ENCODE results near the gene S100A3. TPM values are rescaled to one million over a fixed set of nuclear protein-coding genes. Genes with fewer than 3 reads are reported as not detected.

The S100A3 gene
- total and polyA plus RNA-seq, 8 donors: 0.20 to 7.7 (median 1.2) TPM; not detected in 4

- Histone ChIP-seq H3K27me3 (no peaks in the 10 kb centered on the region), H3K9me3 (no peaks in the 10 kb centered on the region), H3K4me3 (no peak overlapping the region), H3K4me1 (peaks cover 9 to 37% of the 10 kb centered on the region in 2 donors), H3K36me3 (no peaks in the 10 kb centered on the region), H3K27ac (no peak overlapping the region)
- ATAC-seq: no peak
- DNase-seq: no peak
- no peak for TF ChIP-seq CTCF (IDR thresholded peaks at IDR 0.05)
- intact Hi-C loops (cut with DNase I): loop anchor here (5.0 to 10.0 kb wide), 2 partner anchors 52 to 54 kb away; partner anchors contain the start of gene S100A2 (in 2 of the 2)
These were observed 36.0 kb downstream of the S100A3 start for GRCh38 chr1:153513023-153513422.

- no peaks in the 10 kb centered on the region for H3K27me3 ChIP-seq
- H3K4me1 ChIP-seq: peaks cover 8 to 28% of the 10 kb centered on the region in 2 donors
- intact Hi-C loops (cut with DNase I): loop anchor here (5.0 to 10.0 kb wide), 2 partner anchors 54 to 56 kb away; partner anchors contain the start of gene S100A2 (in 2 of the 2)
- ATAC-seq (peak; percentile 76), DNase-seq (peak; percentile 70 to 93 (median 85))
- H3K36me3 ChIP-seq: no peaks in the 10 kb centered on the region
- H3K27ac ChIP-seq: no peak overlapping the region
- peak; percentile 80 to 87 for TF ChIP-seq CTCF (IDR thresholded peaks at IDR 0.05)
- no peaks in the 10 kb centered on the region for H3K9me3 ChIP-seq
- H3K4me3 ChIP-seq: no peak overlapping the region
These were observed 38.1 kb downstream of the S100A3 start for GRCh38 chr1:153510984-153511410.

- Histone ChIP-seq H3K4me3 (no peak overlapping the region), H3K36me3 (no peaks in the 10 kb centered on the region), H3K27ac (no peak overlapping the region), H3K27me3 (no peaks in the 10 kb centered on the region), H3K4me1 (peaks cover 0 to 17% of the 10 kb centered on the region in 2 donors), H3K9me3 (no peaks in the 10 kb centered on the region)
- peak; percentile 30 to 78 for TF ChIP-seq CTCF (IDR thresholded peaks at IDR 0.05)
- no peak for DNase-seq
- intact Hi-C loops (cut with DNase I): loop anchor here (5.0 to 10.0 kb wide), 2 partner anchors 55 to 57 kb away; partner anchors contain the start of gene S100A2 (in 2 of the 2)
- ATAC-seq: peak; percentile 39
These were observed 39.2 kb downstream of the S100A3 start for GRCh38 chr1:153509729-153510354.

GRCh38 chr1:153509036-153509435, 40.0 kb downstream of the S100A3 start:
- Histone ChIP-seq H3K27ac (no peak overlapping the region), H3K27me3 (no peaks in the 10 kb centered on the region), H3K36me3 (no peaks in the 10 kb centered on the region), H3K9me3 (no peaks in the 10 kb centered on the region), H3K4me3 (no peak overlapping the region), H3K4me1 (peaks cover 0 to 10% of the 10 kb centered on the region in 2 donors)
- no peak for ATAC-seq
- intact Hi-C loops (cut with DNase I): no loop called here
- TF ChIP-seq CTCF (IDR thresholded peaks at IDR 0.05): no peak
- no peak for DNase-seq

GRCh38 chr1:153507926-153508583, 41.0 kb downstream of the S100A3 start:
- ATAC-seq (no peak), DNase-seq (no peak)
- no peaks in the 10 kb centered on the region for H3K9me3 ChIP-seq
- H3K4me1 ChIP-seq: peaks cover 0 to 10% of the 10 kb centered on the region in 2 donors
- H3K36me3 ChIP-seq: no peaks in the 10 kb centered on the region
- H3K27me3 ChIP-seq: no peaks in the 10 kb centered on the region
- H3K27ac ChIP-seq: no peak overlapping the region
- no peak for TF ChIP-seq CTCF (IDR thresholded peaks at IDR 0.05)
- H3K4me3 ChIP-seq: no peak overlapping the region
- intact Hi-C loops (cut with DNase I): no loop called here
